Measurements from ENCODE around the gene MANEAL.
A peak's percentile ranks its signal among the peaks of the same experiment; 100 is the strongest.

The MANEAL gene

DNA sequence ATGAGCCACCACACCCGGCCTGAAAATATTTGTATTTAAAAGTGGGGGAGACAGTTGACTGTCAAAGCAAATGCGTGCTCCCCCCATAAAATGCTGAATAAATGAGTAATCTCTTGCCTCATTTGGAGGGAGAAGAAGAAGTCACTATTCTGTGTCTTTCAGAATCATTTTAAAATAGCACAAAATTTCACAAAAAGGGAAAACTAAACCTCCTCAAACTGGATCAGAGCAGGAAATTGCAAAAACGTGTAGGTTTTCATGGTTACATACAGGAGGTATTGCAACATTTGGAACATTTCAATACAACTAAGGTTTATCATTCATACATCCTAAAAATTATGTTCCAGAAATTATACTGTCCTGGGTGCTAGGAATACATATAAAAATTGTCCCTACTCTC, 52.1 kb downstream of the MANEAL start:
- TF ChIP-seq CTCF (IDR thresholded peaks at IDR 0.05; ENCODE audit: low read depth, low read length), result no peak
- no peak for DNase-seq (ENCODE audit: extremely low read depth, low read depth)

DNA sequence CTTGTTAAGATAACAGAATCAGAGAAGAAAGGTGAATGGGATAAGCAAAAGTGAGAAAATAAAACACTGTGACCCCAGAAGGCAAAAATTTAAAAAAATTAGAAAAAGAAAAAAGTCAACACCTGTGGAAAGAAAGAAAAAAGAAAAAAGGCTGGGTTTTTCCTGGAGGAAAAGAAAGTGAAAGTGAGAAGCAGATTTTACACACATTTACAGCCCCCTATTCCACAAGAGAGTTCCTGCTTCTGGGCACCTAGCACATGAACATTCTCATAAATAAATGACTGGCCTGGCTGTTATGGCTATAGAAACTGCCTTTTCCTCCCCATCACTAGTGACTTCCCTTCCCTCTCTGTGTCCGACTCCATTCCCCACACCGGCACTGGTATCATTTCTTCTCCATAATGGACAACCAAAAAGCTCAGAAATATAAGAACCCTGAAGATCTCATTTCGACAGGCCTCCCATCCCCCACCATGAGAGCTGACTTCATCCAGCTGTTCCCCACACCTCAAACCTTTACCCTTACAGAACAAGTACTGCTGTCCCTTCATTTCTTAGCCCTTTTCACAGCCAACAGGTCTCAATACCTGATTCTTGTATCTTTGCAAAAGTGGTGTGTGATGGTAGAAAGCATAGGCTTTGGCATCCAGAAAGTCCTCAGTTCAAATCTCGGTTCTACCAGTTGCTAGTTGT, 53.1 kb downstream of the MANEAL start:
- TF ChIP-seq CTCF (IDR thresholded peaks at IDR 0.05; ENCODE audit: low read depth, low read length), result no peak
- no peak for DNase-seq (ENCODE audit: extremely low read depth, low read depth)

DNA sequence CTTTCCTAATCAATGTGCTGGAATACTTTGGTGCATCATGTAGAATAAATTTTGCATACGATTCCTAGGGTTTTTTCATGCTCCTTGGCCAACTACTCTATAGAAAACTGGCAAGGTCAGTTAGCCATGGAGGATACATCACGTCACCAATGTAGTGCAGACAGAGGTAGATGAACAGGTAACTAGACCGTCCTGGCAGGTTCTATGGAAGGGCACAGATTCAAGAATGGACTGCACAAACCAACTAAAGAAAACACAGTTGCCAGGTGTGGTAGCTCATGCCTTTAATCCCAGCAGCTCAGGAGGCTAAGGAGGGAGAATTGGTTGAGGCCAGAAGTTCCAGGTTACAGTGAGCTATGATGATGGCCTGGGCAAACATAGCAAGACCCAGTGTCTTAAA, 55.8 kb downstream of the MANEAL start:
- DNase-seq (ENCODE audit: extremely low read depth, low read depth), result no peak
- no peak for TF ChIP-seq CTCF (IDR thresholded peaks at IDR 0.05; ENCODE audit: low read depth, low read length)

DNA sequence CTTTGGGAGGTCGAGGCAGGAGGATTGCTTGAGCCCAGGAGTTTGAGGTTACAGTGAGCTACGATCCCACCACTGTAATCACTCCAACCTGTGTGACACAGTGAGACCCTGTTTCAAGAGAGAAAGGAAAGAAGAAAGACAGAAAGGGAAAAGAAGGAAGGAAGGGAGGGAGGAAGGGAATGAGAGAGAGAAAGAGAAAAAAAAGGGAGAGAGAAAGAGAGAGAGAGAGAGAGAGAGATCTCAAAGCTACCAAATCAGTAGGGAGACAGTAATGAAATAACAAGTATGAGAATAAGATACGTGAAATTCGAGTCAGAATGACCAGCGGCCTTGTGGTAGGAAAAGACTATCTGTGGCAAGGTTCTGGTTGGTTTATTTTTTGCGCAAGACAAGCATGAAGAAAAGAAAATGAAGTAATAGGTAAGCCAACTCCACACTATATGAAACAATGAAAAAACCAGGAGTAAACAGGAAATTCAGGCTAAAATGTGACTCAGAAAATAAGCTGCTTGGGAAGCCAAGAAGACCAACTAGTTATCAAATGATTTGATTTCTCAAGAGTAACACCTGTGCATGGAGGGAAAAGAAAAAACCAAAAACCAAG, 56.8 kb downstream of the MANEAL start:
- no peak for TF ChIP-seq CTCF (IDR thresholded peaks at IDR 0.05; ENCODE audit: low read depth, low read length)
- peak; percentile 19 for DNase-seq (ENCODE audit: extremely low read depth, low read depth)
